Measurements from ENCODE around the gene SLC34A1.

SLC34A1 gene

DNA sequence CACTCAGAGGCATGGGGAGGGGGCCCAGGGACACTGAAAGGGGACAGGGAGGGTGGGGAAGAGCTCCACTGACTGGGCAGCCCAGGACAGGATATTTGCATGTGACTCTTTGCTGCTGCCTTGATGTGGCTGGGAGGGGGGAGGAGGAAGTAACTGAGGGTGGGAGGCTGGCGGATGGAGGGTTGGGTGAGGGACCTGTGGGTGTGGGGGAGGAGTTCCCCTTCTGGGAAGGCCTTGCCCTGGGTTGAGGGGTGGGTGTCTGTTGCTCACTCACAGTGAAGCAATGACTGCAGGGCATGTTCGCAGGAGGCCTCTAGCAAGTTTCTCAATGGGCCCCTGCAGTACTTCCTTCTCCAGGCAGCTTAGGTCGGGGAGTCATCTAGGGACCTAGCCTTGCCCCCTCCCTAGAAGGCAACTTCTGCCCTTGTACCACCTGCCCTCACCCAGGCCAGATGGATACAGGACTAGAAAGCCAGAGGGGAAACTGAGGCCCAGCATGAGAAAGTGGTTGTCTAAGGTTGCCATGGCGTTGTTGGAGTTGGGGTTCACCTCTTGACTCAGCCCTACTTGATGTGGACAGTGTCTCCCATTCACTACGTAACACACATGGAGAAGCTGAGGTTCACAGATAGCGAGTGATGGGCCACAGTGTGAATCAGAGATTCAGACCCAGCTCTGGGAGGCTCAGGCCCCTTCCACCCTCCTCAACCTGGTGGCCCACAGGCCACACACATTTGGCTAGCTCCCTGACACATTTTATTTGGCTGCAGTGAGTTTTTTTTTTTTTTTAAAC is 45.2 kb downstream of the SLC34A1 start:
- no peak for FAIRE-seq
- no peak for DNase-seq (ENCODE audit: insufficient read length, low spot score)

- DNase-seq (ENCODE audit: insufficient read length, low spot score) (no peak), FAIRE-seq (no peak)
These were observed 46.1 kb downstream of the SLC34A1 start for GRCh38 chr5:177430140-177430951.

DNA sequence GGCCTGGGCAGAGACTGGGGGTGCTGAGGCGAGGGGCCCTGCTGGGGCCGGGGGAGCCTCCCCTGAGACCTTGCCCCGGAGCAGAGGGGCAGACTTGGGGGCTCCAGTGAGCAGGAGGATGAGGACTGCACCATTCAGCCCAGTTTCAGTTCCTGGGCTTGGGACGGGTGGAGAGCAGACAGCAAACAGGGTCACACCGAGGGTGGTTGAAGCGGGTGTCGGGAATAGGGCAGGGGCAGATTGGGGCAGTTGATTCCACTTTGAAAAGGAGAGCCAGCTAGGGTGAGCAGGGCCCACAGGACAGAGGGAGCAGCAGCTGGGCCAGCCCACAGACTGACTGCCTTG is 46.7 kb downstream of the SLC34A1 start:
- FAIRE-seq = no peak
- DNase-seq (ENCODE audit: insufficient read length, low spot score) = no peak

DNA sequence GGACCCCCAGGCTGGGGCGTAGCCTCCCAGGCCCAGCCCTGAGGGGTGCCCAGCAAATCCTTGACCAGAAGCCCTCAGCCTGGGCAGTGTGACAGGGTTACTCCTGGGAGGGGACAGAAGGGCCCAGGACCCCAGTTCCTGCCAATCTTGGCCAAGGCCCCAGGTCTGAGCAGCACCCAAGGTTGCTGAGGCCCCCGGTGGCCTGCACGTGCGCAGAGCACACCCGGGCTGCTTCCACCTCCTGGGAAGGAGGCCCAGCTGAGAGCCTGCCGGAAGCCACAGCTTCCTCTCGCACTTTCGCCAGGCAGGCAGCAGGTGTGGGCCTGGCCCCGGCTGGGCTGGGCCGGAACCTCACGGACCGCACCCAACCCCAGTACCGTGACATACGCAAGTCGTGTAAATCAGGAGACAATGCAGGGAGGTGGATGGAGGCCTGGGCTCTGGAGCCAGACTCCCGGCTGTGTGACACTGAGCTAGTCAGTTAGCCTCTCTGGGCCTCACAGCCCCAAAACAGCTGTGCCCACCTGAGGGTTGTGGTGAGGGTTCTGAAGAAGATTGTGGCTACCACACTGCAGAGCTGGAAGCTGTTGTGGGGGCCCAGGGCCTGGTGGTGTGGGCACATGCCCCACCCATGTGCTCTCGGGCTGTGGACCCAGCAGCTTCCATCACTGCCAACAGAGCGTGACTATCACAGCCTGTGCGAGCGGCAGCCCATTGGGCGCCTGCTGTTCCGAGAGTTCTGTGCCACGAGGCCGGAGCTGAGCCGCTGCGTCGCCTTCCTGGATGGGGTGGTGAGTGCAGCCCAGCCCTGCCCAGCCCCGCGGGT is 47.3 kb downstream of the SLC34A1 start:
- DNase-seq (ENCODE audit: insufficient read length, low spot score) (no peak), FAIRE-seq (no peak)

- FAIRE-seq (no peak), DNase-seq (ENCODE audit: insufficient read length, low spot score) (no peak)
These were observed 48.1 kb downstream of the SLC34A1 start for GRCh38 chr5:177432143-177432838.

DNA sequence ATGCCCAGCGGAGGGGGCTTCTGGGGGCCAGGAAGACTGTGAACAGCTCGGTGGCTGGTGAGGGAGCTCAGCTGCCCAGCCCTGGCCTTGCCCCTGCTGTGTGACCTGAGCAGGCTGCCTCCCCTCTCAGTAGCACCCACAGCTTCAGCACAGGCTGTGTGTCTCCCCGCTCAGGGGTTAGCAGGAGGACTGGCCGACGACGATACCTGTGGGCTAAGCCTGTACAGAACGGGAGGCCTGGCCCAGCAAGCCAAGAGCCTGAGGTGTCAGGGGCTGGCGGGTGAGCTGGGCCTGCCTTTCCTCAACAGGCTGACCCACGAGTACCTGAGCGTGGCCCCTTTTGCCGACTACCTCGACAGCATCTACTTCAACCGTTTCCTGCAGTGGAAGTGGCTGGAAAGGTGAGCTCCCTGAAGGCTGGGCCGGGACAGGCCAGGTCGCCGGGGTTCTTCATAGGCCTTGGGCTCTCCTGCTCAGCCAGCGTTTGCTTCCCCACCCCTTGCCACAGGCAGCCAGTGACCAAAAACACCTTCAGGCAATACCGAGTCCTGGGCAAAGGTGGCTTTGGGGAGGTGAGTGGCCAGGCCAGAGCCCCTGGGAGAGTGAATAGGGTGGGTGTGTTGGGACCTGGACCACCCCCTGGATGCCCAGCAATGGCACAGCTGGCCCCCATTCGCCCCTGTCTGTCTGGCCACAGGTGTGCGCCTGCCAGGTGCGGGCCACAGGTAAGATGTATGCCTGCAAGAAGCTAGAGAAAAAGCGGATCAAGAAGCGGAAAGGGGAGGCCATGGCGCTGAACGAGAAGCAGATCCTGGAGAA is 48.8 kb downstream of the SLC34A1 start:
- DNase-seq (ENCODE audit: insufficient read length, low spot score) = no peak
- no peak for FAIRE-seq

GRCh38 chr5:177433658-177434217 is 49.5 kb downstream of the SLC34A1 start:
- DNase-seq (ENCODE audit: insufficient read length, low spot score) = no peak
- FAIRE-seq = no peak

- DNase-seq (ENCODE audit: insufficient read length, low spot score) = no peak
- FAIRE-seq = no peak
These were observed 50.2 kb downstream of the SLC34A1 start for GRCh38 chr5:177434437-177434836.

- DNase-seq (ENCODE audit: insufficient read length, low spot score) (no peak), FAIRE-seq (no peak)
These were observed 50.9 kb downstream of the SLC34A1 start for GRCh38 chr5:177434942-177435738.

DNA sequence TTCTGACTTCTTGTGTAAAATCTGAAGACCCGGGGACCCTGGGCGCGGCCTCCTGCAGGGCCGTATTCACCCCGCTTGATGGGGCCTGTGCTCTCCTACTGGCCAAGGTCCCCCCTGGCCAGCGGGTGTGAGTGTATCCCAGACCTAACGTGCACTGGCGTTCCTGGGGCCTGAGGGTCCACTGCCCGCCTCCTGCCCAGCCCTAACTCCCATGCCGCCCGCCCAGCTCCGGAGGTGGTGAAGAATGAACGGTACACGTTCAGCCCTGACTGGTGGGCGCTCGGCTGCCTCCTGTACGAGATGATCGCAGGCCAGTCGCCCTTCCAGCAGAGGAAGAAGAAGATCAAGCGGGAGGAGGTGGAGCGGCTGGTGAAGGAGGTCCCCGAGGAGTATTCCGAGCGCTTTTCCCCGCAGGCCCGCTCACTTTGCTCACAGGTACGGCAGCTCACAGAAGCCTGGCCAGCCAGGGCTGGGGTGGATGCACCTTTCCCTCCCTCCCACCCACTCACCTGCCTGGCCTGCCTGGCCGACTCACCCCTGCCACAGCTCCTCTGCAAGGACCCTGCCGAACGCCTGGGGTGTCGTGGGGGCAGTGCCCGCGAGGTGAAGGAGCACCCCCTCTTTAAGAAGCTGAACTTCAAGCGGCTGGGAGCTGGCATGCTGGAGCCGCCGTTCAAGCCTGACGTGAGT is 51.8 kb downstream of the SLC34A1 start:
- no peak for FAIRE-seq
- DNase-seq (ENCODE audit: insufficient read length, low spot score) = no peak

GRCh38 chr5:177437623-177438022 is 53.4 kb downstream of the SLC34A1 start:
- FAIRE-seq = no peak
- no peak for DNase-seq (ENCODE audit: insufficient read length, low spot score)

- FAIRE-seq = no peak
- no peak for DNase-seq (ENCODE audit: insufficient read length, low spot score)
These were observed 54.2 kb downstream of the SLC34A1 start for GRCh38 chr5:177438468-177438867.

DNA sequence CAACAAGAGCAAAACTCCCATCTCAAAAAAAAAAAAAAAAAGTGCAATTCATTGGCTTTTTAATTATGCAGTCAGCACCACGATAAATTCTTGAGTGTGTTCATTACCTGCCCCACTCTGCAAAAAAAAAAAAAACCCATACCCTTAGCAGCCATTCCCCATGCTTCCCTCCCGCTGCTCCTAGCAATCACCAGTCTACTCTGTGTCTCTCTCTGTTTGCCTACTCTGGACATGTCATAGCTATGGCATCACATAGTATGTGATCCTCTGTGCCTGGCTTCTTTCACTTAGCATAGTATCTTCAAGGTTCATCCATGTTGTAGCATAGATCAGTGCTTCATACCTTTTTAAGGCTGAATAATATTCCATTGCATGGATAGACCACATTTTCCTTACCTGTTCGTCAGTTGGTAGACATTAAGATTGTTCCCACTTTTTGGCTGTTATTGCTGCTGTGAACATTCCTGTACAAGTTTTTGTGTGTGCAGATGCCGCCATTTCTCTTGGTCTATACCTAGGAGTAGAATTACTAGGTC is 55.4 kb downstream of the SLC34A1 start:
- FAIRE-seq (no peak), DNase-seq (ENCODE audit: insufficient read length, low spot score) (no peak)

DNA sequence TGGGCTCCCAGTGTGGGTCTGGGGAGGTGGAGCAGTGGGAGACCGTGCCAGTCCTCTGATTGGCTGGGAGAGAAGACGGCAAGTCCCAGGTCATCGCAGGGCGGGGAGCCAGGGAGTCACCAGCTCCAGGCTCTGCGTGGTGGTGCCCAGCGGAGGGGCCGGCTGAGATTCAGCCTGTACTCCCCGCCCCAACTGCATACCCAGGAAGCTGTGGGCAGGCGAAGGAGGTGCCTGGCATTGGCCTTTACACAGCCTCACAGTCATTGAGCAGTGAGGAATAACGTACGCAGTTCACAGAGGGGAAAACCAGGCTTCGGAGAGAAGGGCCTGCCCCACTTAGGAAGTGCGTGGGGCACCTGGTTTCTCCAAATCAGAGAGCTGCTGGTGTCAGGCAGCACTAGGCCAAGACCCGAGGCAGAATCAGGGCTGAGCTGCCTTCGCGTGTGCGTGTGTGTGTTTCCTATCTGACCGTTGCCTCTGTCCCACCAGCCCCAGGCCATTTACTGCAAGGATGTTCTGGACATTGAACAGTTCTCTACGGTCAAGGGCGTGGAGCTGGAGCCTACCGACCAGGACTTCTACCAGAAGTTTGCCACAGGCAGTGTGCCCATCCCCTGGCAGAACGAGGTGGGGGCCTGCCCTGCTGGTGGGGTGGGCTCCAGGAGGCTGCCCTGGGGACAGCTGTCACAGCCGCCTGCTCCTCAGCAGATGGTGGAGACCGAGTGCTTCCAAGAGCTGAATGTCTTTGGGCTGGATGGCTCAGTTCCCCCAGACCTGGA is 56.2 kb downstream of the SLC34A1 start:
- FAIRE-seq (no peak), DNase-seq (ENCODE audit: insufficient read length, low spot score) (no peak)

DNA sequence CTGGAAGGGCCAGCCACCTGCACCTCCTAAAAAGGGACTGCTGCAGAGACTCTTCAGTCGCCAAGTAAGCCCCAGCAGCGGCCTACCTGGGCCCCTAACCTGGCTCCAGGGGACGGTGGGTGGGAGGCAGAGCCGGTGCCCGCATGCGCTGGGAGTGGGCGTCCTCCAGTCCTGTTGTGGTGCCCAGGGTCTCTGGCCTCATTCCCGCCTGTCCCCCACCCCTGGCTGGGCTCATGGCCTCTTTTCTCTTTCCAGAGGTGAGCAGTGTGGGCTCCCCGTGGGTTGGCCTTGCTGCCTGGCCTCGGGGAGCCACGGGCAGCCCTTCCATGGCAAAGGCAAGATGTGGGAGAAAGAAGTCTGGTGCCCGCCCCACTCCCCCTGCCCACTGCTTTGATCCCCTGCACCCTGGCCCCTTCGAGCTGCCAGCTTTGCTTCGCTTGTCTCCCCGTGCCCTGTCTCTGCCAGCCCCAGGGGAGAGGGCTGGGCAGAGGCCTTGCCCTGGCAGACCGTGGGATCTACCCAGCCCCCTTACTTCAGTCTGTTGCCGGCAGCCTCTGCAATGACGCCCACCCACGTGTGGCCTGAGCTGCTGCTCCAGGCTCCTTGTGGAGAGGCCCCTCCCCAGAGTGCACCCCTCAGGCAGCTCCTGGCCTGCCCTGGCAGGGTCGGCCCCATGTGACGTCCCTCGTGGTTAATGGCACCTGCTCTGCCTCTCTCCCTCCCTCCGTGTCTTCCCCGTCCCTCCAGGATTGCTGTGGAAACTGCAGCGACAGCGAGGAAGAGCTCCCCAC is 57.0 kb downstream of the SLC34A1 start:
- FAIRE-seq (no peak), DNase-seq (ENCODE audit: insufficient read length, low spot score) (no peak)

- DNase-seq (ENCODE audit: insufficient read length, low spot score) (no peak), FAIRE-seq (no peak)
These were observed 58.0 kb downstream of the SLC34A1 start for GRCh38 chr5:177442066-177442826.

All from HTR-8/SVneo (cell line).